Mesodermal cell (in vitro differentiated cells): ENCODE measurements around the gene ADAMTSL5.

Experiments used
- H3K27ac ChIP-seq: 2 replicates; pipeline ENCODE4 v1.7.0; 2013; ENCODE audit warnings: mild to moderate bottlenecking, low read depth, low read length, moderate library complexity; ENCODE audit not compliant: severe bottlenecking
- H3K36me3 ChIP-seq: 2 replicates; pipeline ENCODE4 v1.7.1; 2013; ENCODE audit warnings: mild to moderate bottlenecking, low read length, moderate library complexity; ENCODE audit not compliant: control insufficient read depth, insufficient read depth
- H3K4me1 ChIP-seq: one replicate; pipeline ENCODE4 v1.7.1; 2013; ENCODE audit warnings: mild to moderate bottlenecking, low read length; ENCODE audit not compliant: insufficient read depth, control insufficient read depth, poor library complexity, severe bottlenecking
- H3K4me3 ChIP-seq: 2 replicates; pipeline ENCODE4 v1.7.0; 2013; ENCODE audit warnings: low read length, control low read depth, mild to moderate bottlenecking; ENCODE audit not compliant: insufficient read depth, poor library complexity, severe bottlenecking; ENCODE audit errors: extremely low read depth
- H3K9me3 ChIP-seq: 2 replicates; pipeline ENCODE4 v1.7.1; 2013; ENCODE audit warnings: mild to moderate bottlenecking, low read length, moderate library complexity; ENCODE audit not compliant: control insufficient read depth
- WGBS, 2 experiments: methylation state at CpG; one replicate each; pipeline ENCODE4 v1.1.5; 2013; ENCODE audit warnings: missing lambda C conversion rate in 2 of 2; ENCODE audit not compliant: insufficient coverage in 2 of 2; 5-methylcytosine and 5-hydroxymethylcytosine counted together

ADAMTSL5 gene

GRCh38 chr19:1492474-1493006 lies 20.3 kb downstream of the ADAMTSL5 start:
- no peak overlapping the region for H3K27ac ChIP-seq
- H3K4me1 ChIP-seq: peaks cover 7% of the 10 kb centered on the region
- no peak overlapping the region for H3K4me3 ChIP-seq
- H3K9me3 ChIP-seq: no peaks in the 10 kb centered on the region
- WGBS, 2 experiments: 75 to 76% methylated on average over 9 to 10 of the region's 10 CpGs
- no peaks in the 10 kb centered on the region for H3K36me3 ChIP-seq

GRCh38 chr19:1491849-1492170 lies 21.0 kb downstream of the ADAMTSL5 start:
- H3K9me3 ChIP-seq: no peaks in the 10 kb centered on the region
- peaks cover 7% of the 10 kb centered on the region for H3K4me1 ChIP-seq
- H3K27ac ChIP-seq: no peak overlapping the region
- H3K36me3 ChIP-seq: no peaks in the 10 kb centered on the region
- peak overlapping the region; percentile 44 for H3K4me3 ChIP-seq
- 83 to 88% methylated on average over 8 of the region's 12 CpGs for WGBS, 2 experiments

- no peaks in the 10 kb centered on the region for H3K9me3 ChIP-seq
- peak within 1 kb of the TSS; percentile 84 for H3K27ac ChIP-seq
- H3K4me1 ChIP-seq: peaks cover 7% of the 10 kb centered on the region
- H3K4me3 ChIP-seq: peak within 1 kb of the TSS; percentile 60
- H3K36me3 ChIP-seq: no peaks in the 10 kb centered on the region
- WGBS, 2 experiments: 6 to 9% methylated on average over 57 to 65 of the region's 73 CpGs
Measured at GRCh38 chr19:1491114-1491848, 21.5 kb downstream of the ADAMTSL5 start, which contains the start of gene REEP6. TSS of gene REEP6 (plus strand) at chr19:1491181. CDS start at chr19:1491270, 89 bp downstream.

GRCh38 chr19:1490311-1491113 lies 22.3 kb downstream of the ADAMTSL5 start, which contains the start of gene PCSK4:
TSS of gene PCSK4 (minus strand) at chr19:1490350. CDS start at chr19:1490346, 4 bp downstream.
- Histone ChIP-seq H3K9me3 (no peaks in the 10 kb centered on the region), H3K4me3 (peak within 1 kb of the TSS; percentile 60), H3K27ac (peak within 1 kb of the TSS; percentile 84), H3K4me1 (peaks cover 7% of the 10 kb centered on the region), H3K36me3 (no peaks in the 10 kb centered on the region)
- WGBS, 2 experiments: 0% methylated on average over 67 to 69 of the region's 74 CpGs

- Histone ChIP-seq H3K27ac (peak overlapping the region; percentile 84), H3K36me3 (no peaks in the 10 kb centered on the region), H3K4me3 (peak overlapping the region; percentile 60), H3K9me3 (no peaks in the 10 kb centered on the region), H3K4me1 (peaks cover 7% of the 10 kb centered on the region)
- WGBS, 2 experiments: 39 to 46% methylated on average over 22 to 34 of the region's 37 CpGs
Measured at GRCh38 chr19:1489463-1490310, 23.1 kb downstream of the ADAMTSL5 start.

DNA sequence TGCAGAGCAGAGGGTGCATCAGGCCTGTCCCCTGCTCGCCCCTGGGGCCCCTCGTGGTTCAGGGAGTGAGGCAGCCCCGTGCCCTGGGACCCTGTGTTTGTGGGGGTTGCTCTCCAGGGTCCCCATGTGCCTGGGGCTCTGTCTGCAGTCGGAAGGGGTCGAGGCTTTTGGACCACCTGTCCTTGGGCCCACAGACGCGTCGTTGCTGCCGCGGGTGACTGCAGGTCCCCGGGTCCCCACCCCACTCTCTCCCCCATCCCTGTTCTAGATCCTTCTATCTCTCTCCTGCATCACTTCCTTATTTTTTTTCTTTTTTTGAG lies 24.6 kb downstream of the ADAMTSL5 start:
- WGBS, 2 experiments: 91 to 95% methylated on average over 11 of the region's 11 CpGs
- H3K27ac ChIP-seq: no peak overlapping the region
- peaks cover 7% of the 10 kb centered on the region for H3K4me1 ChIP-seq
- no peaks in the 10 kb centered on the region for H3K36me3 ChIP-seq
- no peak overlapping the region for H3K4me3 ChIP-seq
- H3K9me3 ChIP-seq: no peaks in the 10 kb centered on the region

DNA sequence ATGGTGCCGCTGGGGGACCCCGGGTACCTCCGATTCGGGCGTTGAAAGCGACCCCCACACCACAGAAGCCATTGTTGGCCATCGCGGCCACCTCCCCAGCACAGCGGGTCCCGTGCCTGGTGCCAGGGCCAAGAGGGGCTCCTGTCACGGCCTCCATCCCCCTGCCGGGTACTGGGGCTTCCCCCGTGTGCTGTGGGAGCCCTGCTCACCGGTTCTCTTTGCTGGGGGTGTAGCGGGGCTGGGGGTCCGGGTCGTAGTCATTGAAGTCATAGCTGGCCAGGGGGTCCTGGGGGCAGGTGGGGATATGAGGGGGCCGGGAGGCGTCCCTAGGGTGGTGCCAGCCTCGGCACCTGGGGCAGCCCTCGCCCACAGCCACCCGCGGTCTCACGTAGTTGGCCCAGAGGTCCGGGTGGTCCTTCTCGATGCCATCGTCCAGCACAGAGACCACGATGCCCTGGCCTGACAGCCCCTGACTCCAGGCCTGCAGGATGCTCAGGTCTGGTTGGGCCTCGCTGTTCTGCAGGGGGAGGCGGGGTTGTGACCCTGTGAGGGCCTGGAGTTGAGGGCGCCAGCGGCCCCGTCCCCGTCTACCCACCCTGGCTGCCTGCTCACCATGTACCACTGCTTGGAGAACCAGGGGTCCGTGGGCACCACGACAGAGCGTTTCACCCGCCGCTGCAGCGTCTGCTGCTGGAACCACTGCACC lies 25.1 kb downstream of the ADAMTSL5 start:
- Histone ChIP-seq H3K27ac (no peak overlapping the region), H3K4me3 (no peak overlapping the region), H3K9me3 (no peaks in the 10 kb centered on the region), H3K4me1 (peaks cover 5% of the 10 kb centered on the region), H3K36me3 (no peaks in the 10 kb centered on the region)
- WGBS, 2 experiments: 91 to 94% methylated on average over 36 of the region's 40 CpGs

- H3K36me3 ChIP-seq: no peaks in the 10 kb centered on the region
- H3K4me1 ChIP-seq: no peaks in the 10 kb centered on the region
- H3K4me3 ChIP-seq: no peak overlapping the region
- 95% methylated on average over 40 to 54 of the region's 56 CpGs for WGBS, 2 experiments
- no peak overlapping the region for H3K27ac ChIP-seq
- H3K9me3 ChIP-seq: no peaks in the 10 kb centered on the region
Measured at GRCh38 chr19:1486720-1487575, 25.9 kb downstream of the ADAMTSL5 start.

- Histone ChIP-seq H3K36me3 (no peaks in the 10 kb centered on the region), H3K4me3 (no peak overlapping the region), H3K4me1 (no peaks in the 10 kb centered on the region), H3K27ac (no peak overlapping the region), H3K9me3 (no peaks in the 10 kb centered on the region)
- 88 to 96% methylated on average over 17 to 23 of the region's 23 CpGs for WGBS, 2 experiments
Measured at GRCh38 chr19:1483979-1484428, 28.8 kb downstream of the ADAMTSL5 start.
